NB4 (cell line): ENCODE results near the gene PCGF3.
"Not testable (repeated sequence)": the region's sequence is repeated elsewhere in the genome, so short reads cannot be mapped to it uniquely, and the experiment has no call there.

Source experiments
- DNase-seq: peaks from one replicate; pipeline ENCODE4 v3.0.0; 2010; ENCODE audit warnings: low read depth
- H3K4me3 ChIP-seq: one replicate; pipeline ENCODE4 v1.5.1; 2011; ENCODE audit warnings: mild to moderate bottlenecking, low read depth, low read length, moderate library complexity
- CTCF ChIP-seq: IDR thresholded peaks from one replicate; pipeline ENCODE4 v1.5.1; 2012; ENCODE audit warnings: low read depth, low read length
- MAX ChIP-seq: IDR thresholded peaks from 2 replicates; pipeline ENCODE4 v1.6.1; 2011; ENCODE audit warnings: low read depth, low read length
- MYC ChIP-seq: IDR thresholded peaks from 2 replicates; pipeline ENCODE4 v1.6.1; 2011; ENCODE audit warnings: low read depth, low read length
- POLR2A ChIP-seq: IDR thresholded peaks from 2 replicates; pipeline ENCODE4 v1.6.1; 2011; ENCODE audit warnings: mild to moderate bottlenecking; ENCODE audit not compliant: insufficient read length; ENCODE audit errors: extremely low read depth

The PCGF3 gene

GRCh38 chr4:797066-797465 lies 91.4 kb downstream of the PCGF3 start:
- DNase-seq: no peak
- TF ChIP-seq MYC: no peak
- TF ChIP-seq POLR2A: no peak
- no peak for TF ChIP-seq CTCF
- TF ChIP-seq MAX: no peak
- no peak overlapping the region for H3K4me3 ChIP-seq

- no peak for TF ChIP-seq MYC
- TF ChIP-seq POLR2A: no peak
- TF ChIP-seq MAX: no peak
- no peak for TF ChIP-seq CTCF
Measured at GRCh38 chr4:801436-802124, 95.9 kb downstream of the PCGF3 start.

GRCh38 chr4:803884-804283 lies 98.3 kb downstream of the PCGF3 start:
- H3K4me3 ChIP-seq: no peak overlapping the region
- DNase-seq: no peak
- no peak for TF ChIP-seq CTCF
- no peak for TF ChIP-seq POLR2A
- no peak for TF ChIP-seq MAX
- no peak for TF ChIP-seq MYC

More at GRCh38 chr4:801436-802124, 95.9 kb downstream of the PCGF3 start:
- H3K4me3 ChIP-seq: no peak overlapping the region
- DNase-seq: no peak

- TF ChIP-seq POLR2A (no peak), MYC (no peak), CTCF (no peak), MAX (no peak)
- no peak overlapping the region for H3K4me3 ChIP-seq
- no peak for DNase-seq
Measured at GRCh38 chr4:804804-805203, 99.2 kb downstream of the PCGF3 start.

- not testable (repeated sequence) for H3K4me3 ChIP-seq, DNase-seq
Measured at GRCh38 chr4:806979-807378, 101.3 kb downstream of the PCGF3 start.

- no peak for DNase-seq
- H3K4me3 ChIP-seq: no peak overlapping the region
- TF ChIP-seq CTCF: no peak
- no peak for TF ChIP-seq MYC
- TF ChIP-seq POLR2A: no peak
- no peak for TF ChIP-seq MAX
Measured at GRCh38 chr4:807792-808191, 102.2 kb downstream of the PCGF3 start.
